ENCODE results near the gene HPDL.

GRCh38 chr1:45328680-45329079 lies 2.0 kb downstream of the HPDL start:
- TF ChIP-seq RAD21 (IDR thresholded peaks at IDR 0.05; ENCODE audit: insufficient read depth, low read depth, low read length) (no peak), YBX1 (IDR thresholded peaks at IDR 0.05) (no peak), EZH2 (IDR thresholded peaks at IDR 0.05; ENCODE audit: borderline replicate concordance, control insufficient read depth, low read depth, low read length) (no peak)
